ENCODE results near the gene DOCK4. TPM values are rescaled to one million over a fixed set of nuclear protein-coding genes. Genes with fewer than 3 reads are reported as not detected.
A peak's percentile ranks its signal among the peaks of the same experiment; 100 is the strongest.

The DOCK4 gene
- total RNA-seq, 1 donor from 2014 or later: 51.2 TPM

DNA sequence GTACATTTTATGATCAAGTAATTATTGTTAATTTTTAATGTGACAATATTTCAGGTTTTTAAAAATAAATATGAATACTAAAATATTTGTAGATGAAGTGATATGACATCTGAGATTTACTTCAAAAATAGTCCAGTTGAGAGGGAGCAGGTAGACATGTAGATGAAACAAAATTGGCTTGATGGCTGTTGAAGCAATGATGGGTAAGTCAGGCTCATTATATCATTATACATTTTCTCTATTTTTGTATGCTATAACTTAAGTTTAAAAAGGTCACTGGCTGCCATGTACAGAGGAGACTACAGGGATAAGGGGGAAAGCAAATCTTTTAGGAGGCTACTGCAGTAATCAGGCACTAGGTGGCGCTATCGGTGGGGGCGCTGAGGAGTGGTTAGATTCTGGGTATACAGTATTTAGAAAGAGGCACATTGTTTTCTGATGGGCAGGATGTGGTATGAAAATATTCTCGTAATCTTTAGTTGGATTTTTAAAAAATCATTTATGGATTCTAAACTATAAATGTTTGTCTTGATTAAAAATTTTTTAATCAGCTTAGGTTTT lies 454.1 kb downstream of the DOCK4 start:
- ATAC-seq: no peak
- peak; percentile 76 for DNase-seq (ENCODE audit: low spot score)
- intact Hi-C loops (cut with DNase I): no loop called here

DNA sequence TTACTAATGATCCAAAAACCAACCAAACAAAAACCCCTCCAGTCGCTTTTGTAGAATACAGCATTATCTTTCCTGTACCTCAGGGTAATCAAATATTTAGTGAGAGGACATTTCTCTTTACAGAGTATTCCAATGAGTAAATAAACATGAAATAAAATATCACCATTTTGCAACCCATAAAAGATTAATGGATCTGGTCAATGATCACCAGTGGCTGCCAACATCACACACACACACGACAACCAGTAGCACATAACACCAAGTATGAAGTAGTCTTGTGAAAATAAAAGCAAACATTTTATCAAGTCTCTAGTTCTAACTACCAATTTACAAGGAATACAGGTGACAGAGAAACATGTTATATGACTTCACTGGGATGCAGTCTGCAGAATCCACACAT lies 455.3 kb downstream of the DOCK4 start:
- DNase-seq (ENCODE audit: low spot score): no peak
- intact Hi-C loops (cut with DNase I): no loop called here
- no peak for ATAC-seq

DNA sequence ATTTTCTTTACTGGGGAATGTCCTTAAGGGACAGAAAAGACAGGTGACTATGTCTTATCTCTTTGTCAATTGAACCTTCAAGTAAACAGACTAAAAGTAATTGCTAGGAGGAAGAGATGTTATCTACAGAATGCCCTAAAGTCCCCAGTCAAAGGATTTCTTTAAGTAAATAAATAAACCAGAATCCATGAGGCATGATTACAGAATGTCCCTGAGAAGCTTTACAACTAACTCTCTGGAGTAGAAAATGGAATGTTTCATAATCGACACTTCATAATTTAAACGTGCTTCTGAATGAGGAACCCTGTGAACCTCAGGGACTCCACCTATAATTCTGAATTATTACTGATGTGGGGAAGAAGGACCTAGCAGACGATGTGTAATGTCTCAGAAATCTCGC lies 456.0 kb downstream of the DOCK4 start:
- intact Hi-C loops (cut with DNase I): no loop called here
- ATAC-seq: no peak
- no peak for DNase-seq (ENCODE audit: low spot score)

DNA sequence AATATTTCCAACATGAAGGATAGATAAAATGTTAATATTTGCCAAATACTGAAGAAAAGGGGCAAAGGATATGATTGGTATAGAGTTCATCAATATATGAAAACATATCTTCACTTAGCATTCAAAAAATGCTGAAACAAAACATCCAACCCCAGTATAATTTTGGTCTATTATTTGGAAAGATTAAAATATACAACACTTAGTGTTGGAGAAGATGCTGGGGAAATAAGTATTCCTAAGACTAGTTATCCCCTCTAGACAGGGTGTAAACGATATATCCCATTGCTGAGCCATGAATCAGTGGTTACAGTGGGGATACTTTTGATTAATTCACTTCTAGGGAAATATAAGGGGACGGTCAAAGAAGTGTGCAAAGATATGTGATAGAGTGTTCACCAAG lies 456.6 kb downstream of the DOCK4 start:
- ATAC-seq (no peak), DNase-seq (ENCODE audit: low spot score) (no peak)
- intact Hi-C loops (cut with DNase I): no loop called here

DNA sequence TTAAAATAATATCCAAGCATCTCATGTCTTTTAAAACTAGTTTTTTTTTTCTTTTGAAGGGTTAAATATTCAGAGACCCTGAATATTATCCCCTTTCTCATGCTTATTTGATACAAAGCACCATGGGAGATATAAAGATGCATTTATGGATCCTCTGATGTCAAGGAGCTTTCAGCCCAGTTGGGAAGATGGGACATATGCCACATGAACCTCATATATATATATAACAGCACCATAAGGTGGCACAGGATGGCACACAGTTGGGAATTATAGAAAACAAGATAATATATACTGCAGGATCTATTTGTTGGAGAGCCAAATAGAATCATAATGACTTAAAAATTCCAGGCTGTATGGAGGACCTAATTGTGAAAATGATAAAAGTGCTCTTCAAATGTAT lies 458.5 kb downstream of the DOCK4 start:
- no peak for ATAC-seq

DNA sequence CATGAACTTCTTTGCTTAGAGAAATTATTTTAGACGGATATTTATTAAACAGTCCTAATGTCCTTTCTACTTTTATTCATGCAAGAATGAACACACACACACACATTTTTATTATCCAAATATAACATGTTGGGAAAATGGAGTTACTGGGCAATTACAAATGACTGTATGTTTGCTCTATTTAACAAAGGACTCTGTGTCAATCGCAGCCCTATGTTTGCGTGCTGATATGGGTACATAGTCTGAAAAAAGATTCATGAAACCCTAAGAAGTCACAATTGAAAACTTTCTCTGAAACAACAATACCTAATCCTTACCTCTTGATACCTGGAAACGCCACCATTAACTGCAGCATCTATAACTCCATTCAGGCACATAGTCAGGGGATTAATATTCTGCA lies 459.2 kb downstream of the DOCK4 start:
- DNase-seq (ENCODE audit: low spot score) (no peak), ATAC-seq (no peak)
- intact Hi-C loops (cut with DNase I): no loop called here

More for the DNA sequence above, 458.5 kb downstream of the DOCK4 start:
- intact Hi-C loops (cut with DNase I): no loop called here
- DNase-seq (ENCODE audit: low spot score): no peak

DNA sequence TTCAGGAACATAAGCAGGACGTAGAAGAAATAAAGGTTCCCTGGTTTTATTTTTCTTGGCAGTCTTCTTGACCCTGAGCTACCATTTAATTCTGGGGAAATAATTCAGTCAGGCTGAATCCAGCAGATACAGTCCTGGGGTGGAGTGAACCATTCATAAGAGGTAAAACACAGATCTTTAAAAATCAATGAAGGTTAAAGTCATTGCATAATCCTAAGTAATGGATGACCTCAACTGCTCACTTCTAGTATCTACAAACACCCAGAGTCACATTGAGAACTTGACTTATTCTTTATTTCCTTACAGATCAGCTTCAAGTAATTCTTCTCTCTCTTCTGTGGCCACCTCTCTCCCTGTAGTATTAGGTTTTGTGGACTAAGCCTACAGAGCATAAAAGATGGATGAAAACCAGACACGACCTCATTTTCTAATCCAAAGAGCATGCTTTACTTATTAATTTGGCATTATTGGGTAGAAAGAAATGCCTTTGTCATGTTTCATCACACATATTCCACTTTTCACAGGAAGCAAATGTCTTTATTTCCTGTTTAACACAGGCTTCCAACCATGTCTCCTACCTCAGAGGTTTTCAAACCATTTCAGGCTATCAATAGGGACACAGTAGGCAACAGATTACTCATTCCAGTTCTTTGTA lies 461.6 kb downstream of the DOCK4 start:
- DNase-seq (ENCODE audit: low spot score): no peak
- no peak for ATAC-seq
- intact Hi-C loops (cut with DNase I): no loop called here

DNA sequence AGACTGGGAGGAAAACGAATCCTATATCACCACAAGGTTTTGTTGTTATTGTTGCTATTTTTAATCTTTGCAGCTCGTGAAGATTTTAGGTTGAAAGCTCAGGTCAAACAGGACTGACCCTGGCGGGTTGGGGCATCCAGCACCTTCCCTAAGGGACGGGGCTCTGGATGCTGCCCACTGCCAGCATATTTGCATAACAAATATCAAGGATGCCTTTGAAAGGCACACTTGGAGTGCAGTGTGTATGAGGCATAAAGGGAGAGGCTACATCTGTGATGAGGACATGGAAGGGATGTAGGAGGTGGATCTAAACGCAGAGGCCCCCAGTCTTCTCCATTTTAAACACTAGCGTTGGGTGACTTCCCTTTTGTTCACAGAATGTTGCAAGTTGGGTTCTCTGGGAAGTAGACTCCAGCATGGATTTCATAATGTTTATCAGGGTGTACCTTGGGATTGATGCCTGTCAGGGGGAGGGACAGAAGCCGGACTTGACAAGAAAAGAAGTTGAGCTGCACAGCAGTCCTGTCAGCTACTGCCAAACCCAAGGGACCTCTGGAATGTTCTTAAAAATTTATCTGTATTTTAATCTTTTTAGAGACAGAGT lies 462.9 kb downstream of the DOCK4 start:
- intact Hi-C loops (cut with DNase I): no loop called here
- DNase-seq (ENCODE audit: low spot score) (no peak), ATAC-seq (no peak)

DNA sequence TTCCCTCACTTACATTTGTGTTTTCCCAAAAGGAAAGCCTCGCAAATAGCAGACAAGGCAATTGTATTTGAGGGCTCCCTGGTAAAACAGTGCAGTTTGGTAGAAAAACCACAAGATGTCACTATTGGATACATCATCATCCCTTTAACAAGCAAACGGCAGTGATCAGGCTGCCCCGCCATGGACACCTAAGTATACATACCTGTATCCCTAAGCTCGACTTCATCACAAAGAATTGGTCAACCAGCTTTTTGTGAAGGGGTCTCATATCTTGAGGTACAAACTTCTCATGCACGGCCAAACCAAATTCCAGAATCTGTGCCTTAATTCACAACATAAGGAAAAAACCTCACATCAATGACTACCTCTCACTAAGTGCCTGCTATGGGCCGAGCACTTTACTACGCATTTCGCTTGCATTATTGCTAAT lies 464.4 kb downstream of the DOCK4 start:
- DNase-seq (ENCODE audit: low spot score): no peak
- ATAC-seq: peak; percentile 82
- intact Hi-C loops (cut with DNase I): no loop called here

DNA sequence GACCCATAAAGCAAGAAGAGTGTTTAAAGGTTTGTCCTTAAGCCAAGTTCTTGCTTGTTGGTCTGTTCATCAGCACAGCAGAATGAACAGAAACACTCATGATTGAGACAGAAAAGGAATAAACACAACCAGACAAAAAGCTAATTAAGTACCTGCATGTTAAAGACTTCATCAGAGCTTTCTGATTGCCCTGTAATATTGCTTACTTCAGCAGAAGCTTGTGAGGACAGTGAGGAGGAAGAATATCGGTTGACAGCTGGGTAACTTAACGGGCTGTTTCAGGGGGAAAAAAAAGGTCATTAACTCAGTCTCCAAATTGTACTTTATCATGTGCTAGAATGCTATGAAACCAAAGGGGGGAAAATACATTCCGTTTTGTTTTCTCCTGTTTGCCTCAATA lies 465.3 kb downstream of the DOCK4 start:
- DNase-seq (ENCODE audit: low spot score): no peak
- intact Hi-C loops (cut with DNase I): no loop called here
- no peak for ATAC-seq

DNA sequence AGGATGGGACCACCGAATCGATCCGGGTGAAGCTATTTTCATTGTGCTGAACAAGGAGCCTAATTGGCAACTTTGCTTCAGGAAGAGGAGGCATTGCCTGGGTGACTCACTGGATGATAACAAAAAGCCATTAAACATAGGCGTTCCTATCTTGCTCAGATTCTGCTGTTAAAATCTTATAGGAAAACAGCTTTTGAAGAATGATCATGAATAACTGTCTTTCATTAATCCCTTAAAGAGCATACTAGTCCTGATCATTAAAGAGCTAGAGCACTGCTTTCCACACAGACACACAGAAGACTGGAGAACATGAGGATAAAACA lies 469.7 kb downstream of the DOCK4 start:
- no peak for DNase-seq (ENCODE audit: low spot score)
- intact Hi-C loops (cut with DNase I): no loop called here
- no peak for ATAC-seq

DNA sequence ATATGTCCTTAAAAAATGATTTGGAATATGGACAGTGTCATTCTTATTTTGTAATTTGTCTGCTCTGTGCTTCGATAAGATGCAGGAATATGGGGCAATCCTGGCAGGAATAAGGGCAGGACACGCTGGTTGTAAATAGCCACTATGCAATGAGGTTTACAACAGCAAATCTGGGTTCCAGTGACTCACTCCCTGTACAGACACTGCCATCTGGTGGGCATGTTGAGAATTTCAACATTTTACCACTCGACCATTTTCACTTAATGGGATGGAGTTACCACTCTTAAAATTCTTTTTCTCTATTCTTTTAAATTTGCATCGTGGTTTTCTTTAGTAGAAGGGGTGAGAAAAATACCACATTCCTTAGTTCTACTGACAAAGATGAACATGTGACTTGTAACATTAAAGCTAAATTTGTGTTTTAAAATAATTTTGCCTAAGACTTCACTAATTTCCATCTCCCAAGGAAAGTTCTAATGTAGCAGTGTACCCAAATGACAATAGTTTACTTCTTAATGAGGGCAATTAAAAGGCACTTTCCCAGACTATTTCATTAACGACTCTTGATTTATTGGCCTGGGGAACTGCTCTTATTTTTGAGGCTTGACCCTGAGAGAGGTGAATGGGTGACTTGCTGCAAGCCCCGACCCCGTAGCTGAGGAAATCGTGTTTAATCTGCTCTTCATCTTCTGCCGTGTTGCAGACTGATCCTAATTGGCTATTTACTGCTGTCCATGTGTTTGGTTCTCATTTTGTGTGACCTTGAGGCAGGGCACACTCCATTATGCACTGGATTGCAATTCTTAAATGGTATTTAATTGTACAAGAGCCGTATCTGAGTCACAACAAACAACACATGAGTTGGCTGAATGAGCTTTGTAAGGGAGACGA lies 470.3 kb downstream of the DOCK4 start:
- intact Hi-C loops (cut with DNase I): no loop called here
- ATAC-seq (peak; percentile 69), DNase-seq (ENCODE audit: low spot score) (peak; percentile 66)

DNA sequence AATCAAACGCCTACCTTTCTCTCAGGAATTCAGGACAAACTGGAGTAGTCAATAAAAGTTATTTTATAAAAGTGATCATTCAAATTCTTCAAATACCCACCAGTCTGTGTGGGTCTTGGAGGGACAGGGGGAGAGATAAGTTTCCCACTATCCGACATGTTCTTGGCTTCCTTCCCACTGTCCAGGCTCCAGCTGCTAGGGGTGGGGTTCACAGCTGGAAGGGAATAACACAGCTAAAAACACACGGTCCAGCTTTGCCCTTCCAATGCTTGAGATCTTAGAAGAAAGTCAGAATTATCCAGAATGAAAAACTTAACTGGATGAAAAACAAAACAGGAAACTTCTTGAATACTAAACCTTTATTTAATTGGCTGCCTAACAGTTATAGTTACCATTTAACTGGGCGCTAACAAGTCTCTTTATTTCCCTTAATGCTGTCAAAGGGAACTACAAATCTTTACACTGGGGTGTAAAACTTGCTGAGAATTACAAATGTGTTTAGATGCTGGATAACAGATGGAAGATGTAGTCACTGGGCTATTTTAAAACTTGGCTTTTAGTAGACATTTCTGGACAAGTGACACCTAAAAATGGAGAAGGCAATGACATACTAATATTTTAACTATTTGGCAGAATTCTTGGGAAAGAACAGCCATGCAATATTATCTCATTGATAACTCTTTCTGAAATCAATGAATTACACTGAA lies 471.1 kb downstream of the DOCK4 start:
- no peak for ATAC-seq
- no peak for DNase-seq (ENCODE audit: low spot score)
- intact Hi-C loops (cut with DNase I): no loop called here

DNA sequence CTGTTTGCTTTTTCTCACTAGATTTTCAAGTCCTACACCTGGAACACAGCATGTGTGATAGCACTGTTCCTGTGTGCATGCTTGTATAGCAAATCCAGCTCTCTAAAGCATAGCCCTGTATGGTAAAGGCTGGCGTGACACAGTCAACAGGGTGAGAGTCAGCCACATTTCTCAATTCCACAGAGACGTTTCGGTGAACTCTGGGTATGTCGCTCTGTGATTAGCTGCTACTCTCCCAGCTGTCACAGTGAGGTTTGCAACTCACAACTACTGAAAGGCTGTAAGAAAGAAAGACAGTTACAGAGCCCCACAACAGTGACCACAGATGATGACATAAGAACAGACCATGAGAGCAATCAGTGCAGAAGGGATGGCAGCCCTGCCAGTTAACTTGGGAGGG lies 473.3 kb downstream of the DOCK4 start:
- DNase-seq (ENCODE audit: low spot score) (no peak), ATAC-seq (no peak)
- intact Hi-C loops (cut with DNase I): no loop called here

DNA sequence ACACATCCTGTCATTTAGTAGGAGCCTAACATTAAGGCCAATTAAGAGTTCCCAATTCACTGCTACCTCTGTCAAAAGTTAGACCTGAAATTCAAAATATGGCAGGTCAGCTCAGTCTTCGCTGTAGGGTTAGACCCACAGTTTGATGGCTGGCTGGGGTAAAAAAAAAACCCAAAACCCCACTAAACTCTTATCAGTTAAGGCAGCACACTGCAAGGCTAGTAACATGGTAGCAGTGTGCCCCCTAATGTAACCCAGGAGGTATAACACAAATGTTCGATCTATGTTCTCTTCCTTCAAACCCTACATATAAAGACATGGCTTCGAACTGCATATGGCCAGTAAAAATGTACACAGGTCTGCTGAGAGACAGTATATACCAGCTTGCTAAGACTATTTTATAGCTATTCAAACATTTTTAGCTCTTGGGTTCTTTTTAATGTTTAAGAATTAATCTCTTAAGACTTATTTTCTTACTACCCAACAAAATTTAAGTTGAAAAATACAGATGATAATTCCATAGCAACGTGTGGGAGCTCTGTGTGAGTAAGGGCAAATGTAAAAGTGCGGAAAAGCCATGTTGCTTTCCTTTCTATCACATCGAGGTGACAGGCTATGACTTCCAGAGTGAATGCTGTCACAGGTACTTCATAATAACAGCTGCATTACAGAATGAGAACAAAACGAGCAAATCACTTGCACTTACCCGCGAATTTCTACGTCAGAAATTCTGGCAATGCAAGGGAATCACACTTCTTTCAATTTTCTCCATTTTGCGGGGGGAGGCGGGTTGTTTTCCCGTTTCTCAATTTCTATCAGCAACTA lies 475.5 kb downstream of the DOCK4 start:
- no peak for DNase-seq (ENCODE audit: low spot score)
- peak; percentile 55 for ATAC-seq
- intact Hi-C loops (cut with DNase I): no loop called here

DNA sequence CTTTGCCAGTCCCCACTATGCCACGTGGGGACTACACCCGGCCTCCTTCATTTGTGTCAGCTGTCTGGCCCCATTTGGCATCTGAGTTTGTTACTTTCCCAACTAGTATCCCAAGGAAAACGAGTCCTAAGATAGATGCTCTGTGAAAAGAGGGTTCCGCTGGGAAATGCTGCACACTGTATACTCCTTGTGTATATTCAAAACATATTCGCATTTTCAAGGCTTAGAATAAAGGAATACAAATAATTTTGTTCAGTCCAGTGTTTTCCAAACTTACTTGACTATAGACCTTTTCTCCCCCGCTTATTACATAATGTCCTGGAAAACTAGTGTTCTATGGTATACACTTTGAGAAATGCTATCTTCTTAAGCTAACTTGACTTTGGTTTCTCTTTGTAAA lies 476.1 kb downstream of the DOCK4 start:
- intact Hi-C loops (cut with DNase I): no loop called here
- no peak for ATAC-seq

DNA sequence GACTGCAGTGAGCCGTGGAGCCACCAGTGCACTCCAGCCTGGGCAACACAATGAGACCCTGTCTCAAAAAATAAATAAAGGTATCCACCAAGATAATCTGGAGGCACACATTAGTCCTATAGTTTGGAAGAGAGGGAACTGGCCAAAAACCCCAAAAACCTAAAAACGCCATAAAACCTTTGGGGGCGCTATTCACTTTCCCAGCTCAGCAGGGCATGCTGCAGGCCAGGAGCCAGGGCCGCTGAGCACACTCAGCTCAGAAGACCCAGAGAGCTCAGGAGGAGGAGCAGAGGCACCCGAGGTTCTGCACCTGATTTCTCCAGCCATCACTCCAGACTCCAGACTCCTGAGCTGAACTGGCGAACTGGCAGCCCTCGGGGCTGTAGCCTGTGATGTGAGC lies 476.7 kb downstream of the DOCK4 start:
- intact Hi-C loops (cut with DNase I): no loop called here
- ATAC-seq: no peak
- no peak for DNase-seq (ENCODE audit: low spot score)

More for the DNA sequence above, 476.1 kb downstream of the DOCK4 start:
- DNase-seq (ENCODE audit: low spot score): no peak

DNA sequence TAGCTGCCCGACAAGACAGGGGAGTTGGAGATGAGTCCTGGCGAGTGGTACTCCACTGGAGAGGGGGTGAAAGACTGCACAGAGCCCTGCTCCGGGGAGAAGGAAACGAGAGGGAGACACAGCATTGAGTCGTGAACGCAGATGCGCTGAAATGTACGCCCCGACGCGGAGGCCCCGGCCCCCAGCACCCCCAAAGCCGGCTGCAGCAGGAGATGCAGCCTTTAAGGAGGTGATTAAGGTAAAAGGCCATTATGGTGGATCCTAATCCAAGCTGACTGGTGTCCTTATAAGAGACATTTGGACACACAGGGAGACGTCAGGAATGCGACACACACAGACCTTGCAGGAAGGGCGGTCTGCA lies 477.6 kb downstream of the DOCK4 start:
- intact Hi-C loops (cut with DNase I): no loop called here
- ATAC-seq (peak; percentile 24), DNase-seq (ENCODE audit: low spot score) (no peak)

Data from sciatic nerve (tissue), 2 donors.